Lung (tissue), 12 donors: Measurements from ENCODE around the gene OR8B12. TPM values are rescaled to one million over a fixed set of nuclear protein-coding genes. Genes with fewer than 3 reads are reported as not detected.

ENCODE experiments used
- ATAC-seq: fragments of 200-7000 bp; cut with Tn5 transposase; one replicate; pipeline ENCODE4 v1.9.1; 2020; ENCODE audit warnings: moderate number of reproducible peaks; ENCODE audit not compliant: insufficient read depth, low FRiP score
- DNase-seq, 3 donors: peaks; one replicate each; pipeline ENCODE4 v3.0.0-alpha.2; 2013 to 2017
- H3K27ac ChIP-seq, 2 donors: one replicate each; pipeline ENCODE4 v1.5.1; 2013; ENCODE audit warnings: mild to moderate bottlenecking in 2 of 2, moderate library complexity in 2 of 2, control low read depth in 1 of 2, inconsistent platforms in 1 of 2, low read depth in 1 of 2, low read length in 1 of 2
- H3K27me3 ChIP-seq, 3 donors: one replicate each; pipeline ENCODE4 v1.5.1; 2013; ENCODE audit warnings: low read length in 2 of 3; ENCODE audit not compliant: control insufficient read depth in 3 of 3, insufficient read depth in 3 of 3
- H3K36me3 ChIP-seq, 4 donors: one replicate each; pipeline ENCODE4 v1.5.1; 2013; ENCODE audit warnings: low read length in 4 of 4, mild to moderate bottlenecking in 1 of 4, moderate library complexity in 1 of 4; ENCODE audit not compliant: control insufficient read depth in 4 of 4, insufficient read depth in 4 of 4
- H3K4me1 ChIP-seq, 5 donors: one replicate each; pipeline ENCODE4 v1.5.1; 2013; ENCODE audit warnings: low read length in 5 of 5, mild to moderate bottlenecking in 2 of 5, moderate library complexity in 1 of 5; ENCODE audit not compliant: control insufficient read depth in 5 of 5, insufficient read depth in 5 of 5
- H3K4me3 ChIP-seq: one replicate; pipeline ENCODE4 v1.5.1; 2013; ENCODE audit warnings: mild to moderate bottlenecking, control low read depth, moderate library complexity
- H3K9ac ChIP-seq, 2 donors: one replicate each; pipeline ENCODE4 v1.5.1; 2013; ENCODE audit warnings: low read length in 2 of 2, control low read depth in 1 of 2; ENCODE audit not compliant: insufficient read depth in 1 of 2
- H3K9me3 ChIP-seq, 4 donors: one replicate each; pipeline ENCODE4 v1.5.1; 2013; ENCODE audit warnings: low read length in 3 of 4, mild to moderate bottlenecking in 1 of 4, moderate library complexity in 1 of 4; ENCODE audit not compliant: control insufficient read depth in 4 of 4, insufficient read depth in 3 of 4
- CTCF ChIP-seq: IDR thresholded peaks from 2 replicates; pipeline ENCODE4 v1.5.1; 2012; ENCODE audit warnings: mild to moderate bottlenecking; ENCODE audit errors: control extremely low read depth, extremely low read depth
- WGBS, 2 donors: extraction: QIAGEN DNeasy Blood & Tissue Kit; methylation state at CpG; one replicate each; pipeline ENCODE4 v1.1.7; 2013; 5-methylcytosine and 5-hydroxymethylcytosine counted together
- polyA plus RNA-seq, 2 donors: library from polyadenylated mRNA; stranded (reverse); fragments of 200-250 nt; gene quantifications; one replicate each; pipeline ENCODE4 v1.2.1, GENCODE V29; 2013
- total RNA-seq, 2 donors: library from RNA; depleted of rRNA in 1 of 2; stranded (reverse); fragments of >200 nt in 1 of 2; gene quantifications; one replicate each; pipeline ENCODE4 v1.2.1, GENCODE V29; 2014 to 2021
- donor health status: control.
- donor health status: control.
- donor health status: Bipolar disorder and iron deficiency.
- donor health status: healthy.
- donor health status: DM: yes; HTN: yes; CAD: no.

The OR8B12 gene
- total and polyA plus RNA-seq, 4 donors, result not detected

- DNase-seq, result no peak
- TF ChIP-seq CTCF, result no peak
- ATAC-seq, result no peak
- no peaks in the 10 kb centered on the region for H3K36me3 ChIP-seq
- no peaks in the 10 kb centered on the region for H3K9me3 ChIP-seq
- H3K27ac ChIP-seq, result no peak overlapping the region
- H3K9ac ChIP-seq, result no peak overlapping the region
- peaks cover 0 to 2% (median 0%) of the 10 kb centered on the region in 3 donors for H3K27me3 ChIP-seq
- H3K4me1 ChIP-seq, result no peaks in the 10 kb centered on the region
- no peak overlapping the region for H3K4me3 ChIP-seq
- WGBS, 2 donors, result 85 to 94% methylated on average over 7 of the region's 7 CpGs
Observed at GRCh38 chr11:124570160-124570559, 26.7 kb upstream of the OR8B12 start.

GRCh38 chr11:124569697-124570096 lies 26.2 kb upstream of the OR8B12 start, which contains the start of gene OR8A1:
OR8A1 (plus strand) TSS chr11:124569997; CDS start chr11:124570120, 123 bp downstream.
- no peak for DNase-seq
- Histone ChIP-seq H3K4me1 (no peaks in the 10 kb centered on the region), H3K9me3 (no peaks in the 10 kb centered on the region), H3K9ac (no peak within 1 kb of the TSS), H3K27ac (no peak within 1 kb of the TSS), H3K4me3 (no peak within 1 kb of the TSS), H3K36me3 (no peaks in the 10 kb centered on the region), H3K27me3 (peaks cover 0 to 2% (median 0%) of the 10 kb centered on the region in 3 donors)
- ATAC-seq, result no peak
- TF ChIP-seq CTCF, result no peak
- WGBS, 2 donors, result 57 to 66% methylated on average over 4 of the region's 4 CpGs

- no peak overlapping the region for H3K27ac ChIP-seq
- H3K4me1 ChIP-seq, result no peaks in the 10 kb centered on the region
- no peak overlapping the region for H3K4me3 ChIP-seq
- no peaks in the 10 kb centered on the region for H3K27me3 ChIP-seq
- ATAC-seq (no peak), DNase-seq (no peak)
- H3K9ac ChIP-seq, result no peak overlapping the region
- no peak for TF ChIP-seq CTCF
- WGBS, 2 donors, result 59 to 75% methylated on average over 2 of the region's 2 CpGs
- no peaks in the 10 kb centered on the region for H3K9me3 ChIP-seq
- no peaks in the 10 kb centered on the region for H3K36me3 ChIP-seq
Observed at GRCh38 chr11:124556828-124557227, 13.4 kb upstream of the OR8B12 start.

- no peak overlapping the region for H3K9ac ChIP-seq
- 82 to 86% methylated on average over 4 of the region's 4 CpGs for WGBS, 2 donors
- no peak overlapping the region for H3K27ac ChIP-seq
- no peak for DNase-seq
- no peaks in the 10 kb centered on the region for H3K36me3 ChIP-seq
- no peak for TF ChIP-seq CTCF
- H3K4me1 ChIP-seq, result no peaks in the 10 kb centered on the region
- H3K27me3 ChIP-seq, result no peaks in the 10 kb centered on the region
- no peaks in the 10 kb centered on the region for H3K9me3 ChIP-seq
- no peak for ATAC-seq
- H3K4me3 ChIP-seq, result no peak overlapping the region
Observed at GRCh38 chr11:124551987-124552386, 8.5 kb upstream of the OR8B12 start.
